GM12801 (cell line): ENCODE measurements around the gene ST6GALNAC4.

Experiments used
- CTCF ChIP-seq: IDR thresholded peaks from one replicate; pipeline ENCODE4 v1.5.1; 2011; ENCODE audit warnings: control low read depth; ENCODE audit not compliant: insufficient read length; ENCODE audit errors: extremely low read depth

ST6GALNAC4 gene

GRCh38 chr9:127960410-127961154 lies 43.7 kb upstream of the ST6GALNAC4 start:
- TF ChIP-seq CTCF: no peak

GRCh38 chr9:127959841-127960409 lies 43.1 kb upstream of the ST6GALNAC4 start:
- TF ChIP-seq CTCF: no peak

GRCh38 chr9:127959398-127959797 lies 42.6 kb upstream of the ST6GALNAC4 start:
- TF ChIP-seq CTCF: no peak

- no peak for TF ChIP-seq CTCF
Measured at GRCh38 chr9:127958728-127959127, 41.9 kb upstream of the ST6GALNAC4 start.

GRCh38 chr9:127955294-127956015 lies 38.6 kb upstream of the ST6GALNAC4 start:
- no peak for TF ChIP-seq CTCF

- no peak for TF ChIP-seq CTCF
Measured at GRCh38 chr9:127954831-127955293, 38.0 kb upstream of the ST6GALNAC4 start.

- TF ChIP-seq CTCF: no peak
Measured at GRCh38 chr9:127953768-127954505, 37.1 kb upstream of the ST6GALNAC4 start.
